Measurements from ENCODE around the gene CASP2. TPM values are rescaled to one million over a fixed set of nuclear protein-coding genes. Genes with fewer than 3 reads are reported as not detected.

The CASP2 gene
- total and polyA plus RNA-seq, 10 of the 15 experiments (the other 5 are each of a cell fraction or from before 2014, with no cell fraction given): 12.1 to 60.4 (median 26.2) TPM

DNA sequence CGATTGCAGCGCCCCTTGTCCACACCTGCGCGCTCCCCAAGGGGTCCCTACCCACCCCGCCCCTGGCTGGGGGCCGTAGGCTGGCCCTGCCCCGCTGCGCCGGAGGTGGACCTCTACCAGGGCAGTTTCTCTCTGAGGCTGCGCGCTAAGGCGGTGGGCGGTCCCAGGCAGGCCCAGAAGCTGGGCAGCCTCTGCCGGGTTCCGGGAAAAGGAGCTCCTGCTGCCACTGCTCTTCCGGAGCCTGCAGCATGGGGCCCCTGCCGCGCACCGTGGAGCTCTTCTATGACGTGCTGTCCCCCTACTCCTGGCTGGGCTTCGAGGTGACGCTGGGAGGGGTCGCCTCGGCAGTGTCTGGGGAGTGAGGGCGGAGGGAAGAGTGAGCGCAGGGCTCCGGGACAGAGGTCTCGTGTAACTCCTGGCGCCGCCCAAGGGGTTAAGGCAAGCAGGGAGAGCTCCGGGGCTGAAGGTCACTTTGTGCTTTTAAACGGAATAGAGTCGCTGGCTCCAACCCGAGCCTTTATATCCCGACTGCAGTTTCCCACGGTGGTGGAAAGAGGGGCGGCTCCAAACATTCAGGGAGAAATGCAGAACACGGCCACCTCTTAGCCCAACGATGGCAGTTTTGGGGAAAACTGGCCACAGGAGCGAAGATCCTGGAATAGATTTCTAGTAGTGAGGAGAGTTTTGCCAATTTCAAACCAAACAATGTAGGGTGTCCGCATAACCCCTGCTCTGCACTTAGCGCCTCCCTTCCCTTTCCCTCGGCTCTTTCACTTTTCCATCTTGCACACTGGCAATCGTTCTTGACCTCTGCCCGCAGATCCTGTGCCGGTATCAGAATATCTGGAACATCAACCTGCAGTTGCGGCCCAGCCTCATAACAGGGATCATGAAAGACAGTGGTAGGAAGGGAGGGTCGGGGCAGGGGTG lies 24.6 kb upstream of the CASP2 start, which contains the start of gene GSTK1 (continued):
- TF ChIP-seq SMAD1 (IDR thresholded peaks at IDR 0.05; ENCODE audit: low read depth, partially characterized antibody): no peak
- no peak for TF ChIP-seq MYC (IDR thresholded peaks at IDR 0.05; ENCODE audit: insufficient read depth, insufficient read length, insufficient replicate concordance, low read length, severe bottlenecking)
- TF ChIP-seq ATF3 (IDR thresholded peaks at IDR 0.05; ENCODE audit: borderline replicate concordance, extremely low read depth, low read depth, low read length): no peak
- TF ChIP-seq YBX1 (IDR thresholded peaks at IDR 0.05): no peak
- TF ChIP-seq, protein P1, sequence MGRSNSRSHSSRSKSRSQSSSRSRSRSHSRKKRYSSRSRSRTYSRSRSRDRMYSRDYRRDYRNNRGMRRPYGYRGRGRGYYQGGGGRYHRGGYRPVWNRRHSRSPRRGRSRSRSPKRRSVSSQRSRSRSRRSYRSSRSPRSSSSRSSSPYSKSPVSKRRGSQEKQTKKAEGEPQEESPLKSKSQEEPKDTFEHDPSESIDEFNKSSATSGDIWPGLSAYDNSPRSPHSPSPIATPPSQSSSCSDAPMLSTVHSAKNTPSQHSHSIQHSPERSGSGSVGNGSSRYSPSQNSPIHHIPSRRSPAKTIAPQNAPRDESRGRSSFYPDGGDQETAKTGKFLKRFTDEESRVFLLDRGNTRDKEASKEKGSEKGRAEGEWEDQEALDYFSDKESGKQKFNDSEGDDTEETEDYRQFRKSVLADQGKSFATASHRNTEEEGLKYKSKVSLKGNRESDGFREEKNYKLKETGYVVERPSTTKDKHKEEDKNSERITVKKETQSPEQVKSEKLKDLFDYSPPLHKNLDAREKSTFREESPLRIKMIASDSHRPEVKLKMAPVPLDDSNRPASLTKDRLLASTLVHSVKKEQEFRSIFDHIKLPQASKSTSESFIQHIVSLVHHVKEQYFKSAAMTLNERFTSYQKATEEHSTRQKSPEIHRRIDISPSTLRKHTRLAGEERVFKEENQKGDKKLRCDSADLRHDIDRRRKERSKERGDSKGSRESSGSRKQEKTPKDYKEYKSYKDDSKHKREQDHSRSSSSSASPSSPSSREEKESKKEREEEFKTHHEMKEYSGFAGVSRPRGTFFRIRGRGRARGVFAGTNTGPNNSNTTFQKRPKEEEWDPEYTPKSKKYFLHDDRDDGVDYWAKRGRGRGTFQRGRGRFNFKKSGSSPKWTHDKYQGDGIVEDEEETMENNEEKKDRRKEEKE (IDR thresholded peaks at IDR 0.05): no peak
- TF ChIP-seq TCF12 (IDR thresholded peaks at IDR 0.05; ENCODE audit: low read depth, low read length): no peak
- TF ChIP-seq, protein P2, sequence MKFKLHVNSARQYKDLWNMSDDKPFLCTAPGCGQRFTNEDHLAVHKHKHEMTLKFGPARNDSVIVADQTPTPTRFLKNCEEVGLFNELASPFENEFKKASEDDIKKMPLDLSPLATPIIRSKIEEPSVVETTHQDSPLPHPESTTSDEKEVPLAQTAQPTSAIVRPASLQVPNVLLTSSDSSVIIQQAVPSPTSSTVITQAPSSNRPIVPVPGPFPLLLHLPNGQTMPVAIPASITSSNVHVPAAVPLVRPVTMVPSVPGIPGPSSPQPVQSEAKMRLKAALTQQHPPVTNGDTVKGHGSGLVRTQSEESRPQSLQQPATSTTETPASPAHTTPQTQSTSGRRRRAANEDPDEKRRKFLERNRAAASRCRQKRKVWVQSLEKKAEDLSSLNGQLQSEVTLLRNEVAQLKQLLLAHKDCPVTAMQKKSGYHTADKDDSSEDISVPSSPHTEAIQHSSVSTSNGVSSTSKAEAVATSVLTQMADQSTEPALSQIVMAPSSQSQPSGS (IDR thresholded peaks at IDR 0.05; ENCODE audit: low read length): no peak
- TF ChIP-seq CREB1 (IDR thresholded peaks at IDR 0.05; ENCODE audit: low read depth): 0 out of 2 replicates have a peak, but pooled peaks have one; percentile 24
- peak; percentile 89 for TF ChIP-seq PML (IDR thresholded peaks at IDR 0.05; ENCODE audit: low read length)
- no peak for TF ChIP-seq CHD1 (IDR thresholded peaks at IDR 0.05; ENCODE audit: low read depth, low read length)
- TF ChIP-seq NFYB (IDR thresholded peaks at IDR 0.05; ENCODE audit: insufficient read depth, low read depth, low read length): no peak
- TF ChIP-seq IKZF2 (IDR thresholded peaks at IDR 0.05): peak; percentile 32 to 54; a peak in 3 of 4 replicates
- no peak for TF ChIP-seq MTA2 (IDR thresholded peaks at IDR 0.05; ENCODE audit: low read depth)
- no peak for TF ChIP-seq SUPT20H (IDR thresholded peaks at IDR 0.05; ENCODE audit: borderline replicate concordance, control insufficient read depth, low read depth, low read length)
- TF ChIP-seq NRF1 (conservative IDR thresholded peaks at IDR 0.05; ENCODE audit: low read depth, low read length): peak; percentile 44; the same call in 1 of the 2 replicates
- TF ChIP-seq SKIL (IDR thresholded peaks at IDR 0.05; ENCODE audit: low read depth, poor library complexity, severe bottlenecking): no peak
- TF ChIP-seq, protein P3, sequence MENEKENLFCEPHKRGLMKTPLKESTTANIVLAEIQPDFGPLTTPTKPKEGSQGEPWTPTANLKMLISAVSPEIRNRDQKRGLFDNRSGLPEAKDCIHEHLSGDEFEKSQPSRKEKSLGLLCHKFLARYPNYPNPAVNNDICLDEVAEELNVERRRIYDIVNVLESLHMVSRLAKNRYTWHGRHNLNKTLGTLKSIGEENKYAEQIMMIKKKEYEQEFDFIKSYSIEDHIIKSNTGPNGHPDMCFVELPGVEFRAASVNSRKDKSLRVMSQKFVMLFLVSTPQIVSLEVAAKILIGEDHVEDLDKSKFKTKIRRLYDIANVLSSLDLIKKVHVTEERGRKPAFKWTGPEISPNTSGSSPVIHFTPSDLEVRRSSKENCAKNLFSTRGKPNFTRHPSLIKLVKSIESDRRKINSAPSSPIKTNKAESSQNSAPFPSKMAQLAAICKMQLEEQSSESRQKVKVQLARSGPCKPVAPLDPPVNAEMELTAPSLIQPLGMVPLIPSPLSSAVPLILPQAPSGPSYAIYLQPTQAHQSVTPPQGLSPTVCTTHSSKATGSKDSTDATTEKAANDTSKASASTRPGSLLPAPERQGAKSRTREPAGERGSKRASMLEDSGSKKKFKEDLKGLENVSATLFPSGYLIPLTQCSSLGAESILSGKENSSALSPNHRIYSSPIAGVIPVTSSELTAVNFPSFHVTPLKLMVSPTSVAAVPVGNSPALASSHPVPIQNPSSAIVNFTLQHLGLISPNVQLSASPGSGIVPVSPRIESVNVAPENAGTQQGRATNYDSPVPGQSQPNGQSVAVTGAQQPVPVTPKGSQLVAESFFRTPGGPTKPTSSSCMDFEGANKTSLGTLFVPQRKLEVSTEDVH (IDR thresholded peaks at IDR 0.05; ENCODE audit: low read depth, partially characterized antibody): no peak
- TF ChIP-seq BACH1 (IDR thresholded peaks at IDR 0.05; ENCODE audit: borderline replicate concordance): peak; percentile 54; the same call in 1 of the 2 replicates
- peak; percentile 95 for TF ChIP-seq POLR2A (IDR thresholded peaks at IDR 0.05; ENCODE audit: low read depth, low read length)
